ENCODE data around the gene NUP93.

GRCh38 chr16:56865394-56866062 lies 135.6 kb downstream of the NUP93 start:
- no peak for TF ChIP-seq CTCF (IDR thresholded peaks at IDR 0.05)
- TF ChIP-seq EP300 (IDR thresholded peaks at IDR 0.05; ENCODE audit: borderline replicate concordance in 1 of 2, low read depth in 1 of 2, low read length in 1 of 2) = no peak
- no peak for TF ChIP-seq MAX (IDR thresholded peaks at IDR 0.05; ENCODE audit: low read depth)
- TF ChIP-seq ZBTB33 (IDR thresholded peaks at IDR 0.05; ENCODE audit: borderline replicate concordance, low read depth) = no peak
- TF ChIP-seq CHD2 (IDR thresholded peaks at IDR 0.05; ENCODE audit: low read length, partially characterized antibody) = no peak
- no peak for TF ChIP-seq FOXM1 (IDR thresholded peaks at IDR 0.05; ENCODE audit: low read depth)
- TF ChIP-seq TEAD4 (IDR thresholded peaks at IDR 0.05; ENCODE audit: borderline replicate concordance, insufficient read depth) = no peak
- TF ChIP-seq REST (IDR thresholded peaks at IDR 0.05; ENCODE audit: low read depth, low read length) = no peak
- TF ChIP-seq TAF1 (IDR thresholded peaks at IDR 0.05; ENCODE audit: borderline replicate concordance, low read depth, low read length) = no peak
